ENCODE measurements around the gene GDF15. TPM values are rescaled to one million over a fixed set of nuclear protein-coding genes. Genes with fewer than 3 reads are reported as not detected.
"Not testable (repeated sequence)": the region's sequence is repeated elsewhere in the genome, so short reads cannot be mapped to it uniquely, and the experiment has no call there.

The GDF15 gene
- 1.4 and 1.6 TPM in 2 replicates for total RNA-seq (2014; rRNA removed; shearing (Covaris generic))

GRCh38 chr19:18385675-18386542 lies at the start of gene GDF15:
Gene GDF15 (plus strand): TSS chr19:18386158. CDS start chr19:18386190, 32 bp downstream.
- peak; percentile 44 for DNase-seq (ENCODE audit: low read depth)

GRCh38 chr19:18338541-18338940 lies 47.4 kb upstream of the GDF15 start:
- no peak for DNase-seq (ENCODE audit: low read depth)

- DNase-seq (ENCODE audit: low read depth): peak; percentile 56
These were observed 46.2 kb upstream of the GDF15 start for GRCh38 chr19:18339723-18340122.

- DNase-seq (ENCODE audit: low read depth): peak; percentile 65
These were observed 45.6 kb upstream of the GDF15 start, which contains the start of gene PGPEP1 for GRCh38 chr19:18340190-18340989. Gene PGPEP1 (plus strand): TSS chr19:18340598. CDS start chr19:18340682, 84 bp downstream.

GRCh38 chr19:18340990-18341868 lies 44.7 kb upstream of the GDF15 start:
- DNase-seq (ENCODE audit: low read depth): peak; percentile 61

GRCh38 chr19:18342090-18342632 lies 43.8 kb upstream of the GDF15 start:
- no peak for DNase-seq (ENCODE audit: low read depth)

GRCh38 chr19:18344582-18344950 lies 41.4 kb upstream of the GDF15 start:
- DNase-seq (ENCODE audit: low read depth): no peak

- no peak for DNase-seq (ENCODE audit: low read depth)
These were observed 40.7 kb upstream of the GDF15 start for GRCh38 chr19:18345296-18345695.

- DNase-seq (ENCODE audit: low read depth): no peak
These were observed 39.9 kb upstream of the GDF15 start for GRCh38 chr19:18346091-18346490.

GRCh38 chr19:18348171-18348570 lies 37.8 kb upstream of the GDF15 start:
- DNase-seq (ENCODE audit: low read depth): no peak

- not testable (repeated sequence) for DNase-seq (ENCODE audit: low read depth)
These were observed 37.1 kb upstream of the GDF15 start for GRCh38 chr19:18348818-18349339.

- DNase-seq (ENCODE audit: low read depth): peak; percentile 47
These were observed 36.3 kb upstream of the GDF15 start for GRCh38 chr19:18349524-18350128.

GRCh38 chr19:18350490-18350889 lies 35.5 kb upstream of the GDF15 start:
- DNase-seq (ENCODE audit: low read depth): no peak

- DNase-seq (ENCODE audit: low read depth): no peak
These were observed 34.4 kb upstream of the GDF15 start for GRCh38 chr19:18351544-18351943.

- no peak for DNase-seq (ENCODE audit: low read depth)
These were observed 32.5 kb upstream of the GDF15 start for GRCh38 chr19:18353378-18354005.

GRCh38 chr19:18354743-18355142 lies 31.2 kb upstream of the GDF15 start:
- not testable (repeated sequence) for DNase-seq (ENCODE audit: low read depth)

- DNase-seq (ENCODE audit: low read depth): no peak
These were observed 28.9 kb upstream of the GDF15 start for GRCh38 chr19:18357041-18357440.

GRCh38 chr19:18361646-18362045 lies 24.3 kb upstream of the GDF15 start:
- no peak for DNase-seq (ENCODE audit: low read depth)

GRCh38 chr19:18362934-18363542 lies 22.9 kb upstream of the GDF15 start:
- DNase-seq (ENCODE audit: low read depth): no peak

- no peak for DNase-seq (ENCODE audit: low read depth)
These were observed 22.2 kb upstream of the GDF15 start for GRCh38 chr19:18363787-18364186.

Measured in RPMI7951 (cell line).